DND-41 (cell line): Measurements from ENCODE around the gene RBMS3.

Experiments used
- ATAC-seq: fragments of 200-7000 bp; cut with Tn5 transposase; 3 replicates; pipeline ENCODE4 v1.9.1; 2021; ENCODE audit warnings: low read depth; ENCODE audit not compliant: insufficient read depth
- DNase-seq: peaks from one replicate; pipeline ENCODE4 v3.0.0-alpha.2; 2020
- H2AFZ ChIP-seq: 2 replicates; pipeline ENCODE4 v1.6.0; 2012; ENCODE audit warnings: low read depth, low read length
- H3K27ac ChIP-seq: 2 replicates; pipeline ENCODE4 v1.5.1; 2012; ENCODE audit warnings: low read length, inconsistent platforms
- H3K27me3 ChIP-seq: fragments of 200-600 bp; sonication (generic); 2 replicates; pipeline ENCODE4 v1.6.0; 2012; ENCODE audit warnings: low read length, mild to moderate bottlenecking, inconsistent platforms; ENCODE audit not compliant: insufficient read depth, poor library complexity
- H3K36me3 ChIP-seq: 2 replicates; pipeline ENCODE4 v1.5.1; 2012; ENCODE audit warnings: low read length, inconsistent platforms; ENCODE audit not compliant: insufficient read depth
- H3K4me1 ChIP-seq: 2 replicates; pipeline ENCODE4 v1.5.1; 2012; ENCODE audit warnings: mild to moderate bottlenecking, low read length; ENCODE audit not compliant: insufficient read depth
- H3K4me2 ChIP-seq: 2 replicates; pipeline ENCODE4 v1.6.0; 2012; ENCODE audit warnings: mild to moderate bottlenecking, moderate library complexity, low read length, inconsistent platforms; ENCODE audit not compliant: insufficient read depth
- H3K4me3 ChIP-seq, 2 experiments: fragments of 200-600 bp in 1 of 2; shearing (Covaris generic) in 1 of 2; 2 replicates each; pipeline ENCODE4 v1.5.1; 2012 to 2016; ENCODE audit warnings: inconsistent platforms in 2 of 2, low read length in 2 of 2, mild to moderate bottlenecking in 2 of 2, low read depth in 1 of 2, moderate library complexity in 1 of 2
- H3K79me2 ChIP-seq: 2 replicates; pipeline ENCODE4 v1.6.0; 2012; ENCODE audit warnings: low read length, inconsistent platforms; ENCODE audit not compliant: insufficient read depth
- H3K9ac ChIP-seq: 2 replicates; pipeline ENCODE4 v1.6.0; 2012; ENCODE audit warnings: low read depth, mild to moderate bottlenecking, inconsistent platforms, low read length, moderate library complexity
- H3K9me3 ChIP-seq: 2 replicates; pipeline ENCODE4 v1.5.1; 2012; ENCODE audit warnings: low read length, moderate library complexity, mild to moderate bottlenecking, inconsistent platforms; ENCODE audit not compliant: insufficient read depth, severe bottlenecking
- H4K20me1 ChIP-seq: 2 replicates; pipeline ENCODE4 v1.6.0; 2012; ENCODE audit warnings: low read length; ENCODE audit not compliant: insufficient read depth
- CTCF ChIP-seq: IDR thresholded peaks from 2 replicates; pipeline ENCODE4 v1.5.1; 2012; ENCODE audit warnings: borderline replicate concordance, low read length, moderate library complexity, mild to moderate bottlenecking; ENCODE audit not compliant: poor library complexity, severe bottlenecking; ENCODE audit errors: extremely low read depth
- EZH2 ChIP-seq: IDR thresholded peaks from 3 replicates; pipeline ENCODE4 v1.6.1; 2012; ENCODE audit warnings: borderline replicate concordance, low read depth, mild to moderate bottlenecking, moderate library complexity, low read length, inconsistent platforms; ENCODE audit not compliant: severe bottlenecking

RBMS3 gene

GRCh38 chr3:29829340-29829739 is 548.5 kb downstream of the RBMS3 start:
- TF ChIP-seq CTCF = no peak
- no peak for TF ChIP-seq EZH2
- no peaks in the 10 kb centered on the region for H3K36me3 ChIP-seq
- no peak overlapping the region for H3K4me2 ChIP-seq
- H3K79me2 ChIP-seq = no peaks in the 10 kb centered on the region
- H4K20me1 ChIP-seq = no peaks in the 10 kb centered on the region
- H3K27me3 ChIP-seq = no peaks in the 10 kb centered on the region
- DNase-seq = no peak
- no peak overlapping the region for H2AFZ ChIP-seq
- no peak overlapping the region for H3K9ac ChIP-seq
- H3K4me1 ChIP-seq = no peaks in the 10 kb centered on the region
- no peak for ATAC-seq
- H3K27ac ChIP-seq = no peak overlapping the region
- H3K4me3 ChIP-seq = no peak overlapping the region
- H3K9me3 ChIP-seq = no peaks in the 10 kb centered on the region

- Histone ChIP-seq H3K36me3 (no peaks in the 10 kb centered on the region), H3K9me3 (no peaks in the 10 kb centered on the region), H3K4me1 (no peaks in the 10 kb centered on the region), H3K4me2 (no peak overlapping the region), H3K79me2 (no peaks in the 10 kb centered on the region), H2AFZ (no peak overlapping the region), H3K27ac (no peak overlapping the region), H3K9ac (no peak overlapping the region), H3K27me3 (no peaks in the 10 kb centered on the region), H3K4me3 (no peak overlapping the region), H4K20me1 (no peaks in the 10 kb centered on the region)
- ATAC-seq = no peak
- TF ChIP-seq CTCF (no peak), EZH2 (no peak)
- DNase-seq = no peak
These were observed 569.8 kb downstream of the RBMS3 start for GRCh38 chr3:29850641-29851040.

- Histone ChIP-seq H2AFZ (no peak overlapping the region), H3K27me3 (no peaks in the 10 kb centered on the region), H4K20me1 (no peaks in the 10 kb centered on the region), H3K36me3 (no peaks in the 10 kb centered on the region), H3K4me2 (no peak overlapping the region), H3K4me3 (no peak overlapping the region), H3K9me3 (no peaks in the 10 kb centered on the region), H3K9ac (no peak overlapping the region), H3K27ac (no peak overlapping the region), H3K4me1 (no peaks in the 10 kb centered on the region), H3K79me2 (no peaks in the 10 kb centered on the region)
- ATAC-seq = no peak
- no peak for TF ChIP-seq EZH2
- no peak for TF ChIP-seq CTCF
- DNase-seq = no peak
These were observed 571.9 kb downstream of the RBMS3 start for GRCh38 chr3:29852767-29853166.

GRCh38 chr3:29853841-29854397 is 573.0 kb downstream of the RBMS3 start:
- no peaks in the 10 kb centered on the region for H3K36me3 ChIP-seq
- H3K79me2 ChIP-seq = no peaks in the 10 kb centered on the region
- H3K9ac ChIP-seq = no peak overlapping the region
- TF ChIP-seq EZH2 = no peak
- no peak for TF ChIP-seq CTCF
- no peak overlapping the region for H3K4me3 ChIP-seq
- no peak for DNase-seq
- H4K20me1 ChIP-seq = no peaks in the 10 kb centered on the region
- no peaks in the 10 kb centered on the region for H3K27me3 ChIP-seq
- no peak overlapping the region for H3K27ac ChIP-seq
- H2AFZ ChIP-seq = no peak overlapping the region
- ATAC-seq = no peak
- no peak overlapping the region for H3K4me2 ChIP-seq
- H3K4me1 ChIP-seq = no peaks in the 10 kb centered on the region
- H3K9me3 ChIP-seq = no peaks in the 10 kb centered on the region
